OCI-LY3 (cell line): ENCODE measurements around the gene MAN1A2.

ENCODE experiments used
- H2AFZ ChIP-seq: fragments of 200-600, 300-600 bp; shearing (Covaris generic); 2 replicates; pipeline ENCODE4 v1.6.0; 2014; ENCODE audit warnings: antibody characterized with exemption, low read depth, low read length
- H3K27ac ChIP-seq: fragments of 200-600, 300-600 bp; sonication (generic); 2 replicates; pipeline ENCODE4 v1.5.1; 2014; ENCODE audit warnings: mild to moderate bottlenecking, low read length, moderate library complexity, mixed read lengths
- H3K27me3 ChIP-seq: fragments of 200-600, 300-600 bp; sonication (generic); 2 replicates; pipeline ENCODE4 v1.6.1; 2014; ENCODE audit warnings: low read depth, low read length, mixed read lengths
- H3K36me3 ChIP-seq: fragments of 200-600, 300-600 bp; sonication (generic); replicated peaks from 2 replicates; pipeline ENCODE3; 2014; ENCODE audit warnings: low read depth, low read length, mixed read lengths
- H3K4me1 ChIP-seq: fragments of 300-600, 200-600 bp; sonication (generic); 2 replicates; pipeline ENCODE4 v1.6.1; 2014; ENCODE audit warnings: low read length, mixed read lengths
- H3K4me2 ChIP-seq: fragments of 200-600, 300-600 bp; sonication (generic); 2 replicates; pipeline ENCODE4 v1.6.1; 2014; ENCODE audit warnings: low read length, mixed read lengths
- H3K4me3 ChIP-seq: fragments of 300-600, 200-600 bp; sonication (generic); 2 replicates; pipeline ENCODE4 v1.5.1; 2014; ENCODE audit warnings: antibody characterized with exemption, mild to moderate bottlenecking, low read length, moderate library complexity
- H3K79me2 ChIP-seq: fragments of 300-600, 200-600 bp; shearing (Covaris generic); 2 replicates; pipeline ENCODE4 v1.6.1; 2014; ENCODE audit warnings: mild to moderate bottlenecking, low read length, mixed read lengths
- H3K9ac ChIP-seq: fragments of 300-600, 200-600 bp; shearing (Covaris generic); 2 replicates; pipeline ENCODE4 v1.6.0; 2014; ENCODE audit warnings: mild to moderate bottlenecking, low read length, moderate library complexity
- H3K9me3 ChIP-seq: fragments of 200-600, 300-600 bp; shearing (Covaris generic); 2 replicates; pipeline ENCODE4 v1.6.1; 2014; ENCODE audit warnings: low read length, mixed read lengths; ENCODE audit not compliant: insufficient read depth
- H4K20me1 ChIP-seq: fragments of 200-600, 300-600 bp; sonication (generic); 2 replicates; pipeline ENCODE4 v1.6.1; 2016; ENCODE audit warnings: low read length, mixed read lengths; ENCODE audit not compliant: insufficient read depth
- EZH2phosphoT487 ChIP-seq: fragments of 200-600 bp; shearing (Covaris generic); IDR thresholded peaks from 2 replicates; pipeline ENCODE4 v1.6.1; 2018; ENCODE audit warnings: antibody characterized with exemption, mixed run types, low read depth
- TF ChIP-seq, protein P1 (sequence below): fragments of 200-600, 300-600 bp; sonication (generic); IDR thresholded peaks from 2 replicates; pipeline ENCODE4 v1.5.1; 2014; ENCODE audit warnings: antibody characterized with exemption, low read length, low read depth

The MAN1A2 gene

DNA sequence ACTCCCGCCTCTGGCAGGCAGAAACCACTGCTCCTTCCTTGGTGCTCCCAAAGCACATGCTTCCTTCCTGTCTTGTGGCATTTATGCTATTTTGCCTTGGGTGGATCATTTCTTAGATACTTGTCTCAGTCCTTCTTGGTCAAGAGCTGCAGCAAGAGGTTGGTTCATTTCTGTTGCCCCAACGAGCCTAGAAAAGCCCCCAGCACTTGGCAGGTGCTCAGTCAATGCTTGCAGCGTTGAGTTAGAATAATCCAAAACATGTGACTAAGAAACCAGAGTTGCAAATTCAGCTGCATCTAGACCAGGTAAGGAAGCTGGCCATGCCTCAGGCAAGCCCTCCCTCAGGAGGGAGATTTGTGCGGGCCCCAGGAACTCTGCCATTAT, 196.2 kb downstream of the MAN1A2 start:
- no peak overlapping the region for H3K9ac ChIP-seq
- H3K4me1 ChIP-seq: no peaks in the 10 kb centered on the region
- TF ChIP-seq, protein P1, sequence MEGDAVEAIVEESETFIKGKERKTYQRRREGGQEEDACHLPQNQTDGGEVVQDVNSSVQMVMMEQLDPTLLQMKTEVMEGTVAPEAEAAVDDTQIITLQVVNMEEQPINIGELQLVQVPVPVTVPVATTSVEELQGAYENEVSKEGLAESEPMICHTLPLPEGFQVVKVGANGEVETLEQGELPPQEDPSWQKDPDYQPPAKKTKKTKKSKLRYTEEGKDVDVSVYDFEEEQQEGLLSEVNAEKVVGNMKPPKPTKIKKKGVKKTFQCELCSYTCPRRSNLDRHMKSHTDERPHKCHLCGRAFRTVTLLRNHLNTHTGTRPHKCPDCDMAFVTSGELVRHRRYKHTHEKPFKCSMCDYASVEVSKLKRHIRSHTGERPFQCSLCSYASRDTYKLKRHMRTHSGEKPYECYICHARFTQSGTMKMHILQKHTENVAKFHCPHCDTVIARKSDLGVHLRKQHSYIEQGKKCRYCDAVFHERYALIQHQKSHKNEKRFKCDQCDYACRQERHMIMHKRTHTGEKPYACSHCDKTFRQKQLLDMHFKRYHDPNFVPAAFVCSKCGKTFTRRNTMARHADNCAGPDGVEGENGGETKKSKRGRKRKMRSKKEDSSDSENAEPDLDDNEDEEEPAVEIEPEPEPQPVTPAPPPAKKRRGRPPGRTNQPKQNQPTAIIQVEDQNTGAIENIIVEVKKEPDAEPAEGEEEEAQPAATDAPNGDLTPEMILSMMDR: no peak
- TF ChIP-seq EZH2phosphoT487: no peak
- no peak overlapping the region for H3K27ac ChIP-seq
- no peaks in the 10 kb centered on the region for H3K79me2 ChIP-seq
- H3K36me3 ChIP-seq: no peaks in the 10 kb centered on the region
- no peak overlapping the region for H3K4me2 ChIP-seq
- H3K9me3 ChIP-seq: no peaks in the 10 kb centered on the region
- H2AFZ ChIP-seq: no peak overlapping the region
- H3K4me3 ChIP-seq: no peak overlapping the region
- no peaks in the 10 kb centered on the region for H4K20me1 ChIP-seq
- no peaks in the 10 kb centered on the region for H3K27me3 ChIP-seq

DNA sequence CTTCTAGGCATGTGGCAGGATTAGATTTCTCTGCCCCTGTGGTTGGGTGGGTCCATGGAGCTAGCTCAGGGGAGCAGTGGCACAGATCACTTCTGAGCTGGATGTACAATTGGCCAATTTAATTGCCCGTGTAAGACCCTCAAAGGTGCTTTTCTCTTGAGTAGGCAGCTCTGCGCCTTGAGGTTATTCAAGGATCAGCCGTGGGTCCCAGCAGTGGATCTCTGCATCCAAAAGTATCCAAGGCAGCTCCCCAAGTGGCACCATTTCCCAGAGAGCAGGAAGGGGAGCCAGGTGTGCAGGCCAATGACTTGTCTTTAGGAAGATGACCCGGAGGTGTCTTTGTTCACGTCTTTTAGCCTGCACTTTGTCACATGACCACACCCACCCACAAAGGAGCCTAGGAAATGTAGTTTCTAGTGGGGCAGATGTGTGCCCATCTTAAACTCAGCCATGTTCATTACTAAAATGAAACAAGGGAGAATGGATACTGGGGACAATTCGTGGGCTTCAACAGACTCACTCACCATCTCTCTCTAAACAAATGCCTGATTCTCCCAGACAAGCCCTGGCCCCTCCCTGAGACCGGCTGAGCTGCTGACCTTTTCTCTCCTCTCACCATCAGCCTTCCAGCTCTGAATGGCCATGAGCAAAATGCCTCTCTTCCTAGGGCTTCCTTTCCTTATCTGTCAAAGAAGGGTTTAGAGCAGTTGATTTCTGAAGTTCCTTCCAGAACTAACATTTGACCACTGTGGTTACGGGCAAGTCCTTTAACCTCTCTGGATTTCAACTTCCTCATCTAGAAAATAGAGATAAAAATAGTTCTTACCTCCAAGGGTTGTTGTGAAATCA, 197.2 kb downstream of the MAN1A2 start:
- Histone ChIP-seq H3K79me2 (no peaks in the 10 kb centered on the region), H3K9ac (no peak overlapping the region), H2AFZ (no peak overlapping the region), H4K20me1 (no peaks in the 10 kb centered on the region), H3K4me1 (no peaks in the 10 kb centered on the region), H3K9me3 (no peaks in the 10 kb centered on the region), H3K4me3 (no peak overlapping the region), H3K4me2 (no peak overlapping the region), H3K36me3 (no peaks in the 10 kb centered on the region), H3K27me3 (no peaks in the 10 kb centered on the region), H3K27ac (no peak overlapping the region)
- no peak for TF ChIP-seq EZH2phosphoT487
- TF ChIP-seq, protein P1: no peak

DNA sequence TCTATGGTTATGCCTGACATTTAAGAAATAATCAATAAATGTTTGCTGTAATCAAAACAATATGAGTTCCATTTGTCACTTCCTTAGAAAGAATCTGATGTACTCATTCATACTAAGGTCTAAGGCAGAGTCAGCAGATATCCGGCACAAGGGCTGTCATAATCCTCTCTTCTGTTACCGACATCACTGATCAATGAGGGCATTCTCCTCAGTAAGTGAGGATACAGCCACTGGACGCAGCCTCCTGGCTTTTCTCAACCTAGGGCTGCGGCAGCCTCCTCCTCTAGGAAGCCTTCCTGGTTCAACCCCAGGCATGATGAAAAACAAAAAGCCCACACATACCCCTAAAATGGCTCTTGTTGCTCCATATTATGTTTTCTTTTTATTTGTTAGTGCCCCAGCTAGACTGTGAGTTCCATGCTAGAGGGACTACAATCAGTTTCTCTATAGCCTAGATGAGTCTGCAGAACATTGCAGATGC, 197.9 kb downstream of the MAN1A2 start:
- Histone ChIP-seq H3K9ac (no peak overlapping the region), H2AFZ (no peak overlapping the region), H4K20me1 (no peaks in the 10 kb centered on the region), H3K27me3 (no peaks in the 10 kb centered on the region), H3K79me2 (no peaks in the 10 kb centered on the region), H3K4me2 (no peak overlapping the region), H3K9me3 (no peaks in the 10 kb centered on the region), H3K36me3 (no peaks in the 10 kb centered on the region), H3K27ac (no peak overlapping the region), H3K4me1 (no peaks in the 10 kb centered on the region), H3K4me3 (no peak overlapping the region)
- TF ChIP-seq, protein P1: no peak
- no peak for TF ChIP-seq EZH2phosphoT487

DNA sequence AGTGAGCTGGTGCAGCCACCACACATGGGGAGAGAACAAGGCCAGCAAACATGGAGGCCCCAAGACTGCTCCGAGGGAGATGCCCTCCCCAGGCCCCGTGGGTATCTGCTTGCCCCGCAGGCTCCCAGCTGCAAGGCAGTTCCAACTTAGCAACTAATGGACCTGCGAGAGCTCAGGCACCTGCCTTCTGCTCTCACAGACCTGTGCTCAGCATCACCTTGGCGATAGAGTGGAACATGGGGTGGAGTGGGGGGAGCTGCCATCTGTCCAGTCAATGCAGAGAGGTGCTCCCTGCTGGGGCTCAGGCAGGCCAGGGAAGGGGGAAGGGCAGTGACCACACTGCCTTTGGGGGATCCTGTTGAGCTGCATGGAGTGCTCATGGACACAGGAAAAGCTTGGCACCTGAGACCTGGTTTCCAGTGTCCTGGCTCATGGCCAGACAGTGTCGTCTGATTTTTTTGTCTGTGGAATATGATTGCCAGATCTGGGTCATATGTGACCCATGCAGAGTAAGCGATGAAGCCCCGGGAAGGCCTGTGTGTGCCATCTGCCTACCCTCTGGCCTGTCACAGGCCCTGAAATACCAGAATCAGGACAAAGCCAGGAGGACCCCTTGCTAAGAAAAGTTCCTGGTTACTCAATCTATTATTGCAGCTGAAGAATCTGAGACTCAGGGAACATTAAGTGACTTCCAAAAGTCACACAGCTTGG, 198.7 kb downstream of the MAN1A2 start:
- Histone ChIP-seq H3K27ac (no peak overlapping the region), H2AFZ (no peak overlapping the region)

More for the DNA sequence above, 198.7 kb downstream of the MAN1A2 start:
- Histone ChIP-seq H3K4me3 (no peak overlapping the region), H3K9me3 (no peaks in the 10 kb centered on the region), H3K9ac (no peak overlapping the region), H3K36me3 (no peaks in the 10 kb centered on the region), H3K4me2 (no peak overlapping the region), H3K4me1 (no peaks in the 10 kb centered on the region), H3K27me3 (peaks cover 4% of the 10 kb centered on the region; the same call in 1 of the 2 replicates), H3K79me2 (no peaks in the 10 kb centered on the region), H4K20me1 (no peaks in the 10 kb centered on the region)
- TF ChIP-seq EZH2phosphoT487: no peak
- TF ChIP-seq, protein P1: no peak
